NK-92 treated with Interleukin-12 subunit alpha and Interleukin-12 subunit beta, amount 100 ng/mL, for 24 hours (cell line): ENCODE results near the gene CD79A.

Experiments
- DNase-seq: peaks from one replicate; lab custom pipeline; 2025; lab: John Stamatoyannopoulos, UW

Gene CD79A

DNA sequence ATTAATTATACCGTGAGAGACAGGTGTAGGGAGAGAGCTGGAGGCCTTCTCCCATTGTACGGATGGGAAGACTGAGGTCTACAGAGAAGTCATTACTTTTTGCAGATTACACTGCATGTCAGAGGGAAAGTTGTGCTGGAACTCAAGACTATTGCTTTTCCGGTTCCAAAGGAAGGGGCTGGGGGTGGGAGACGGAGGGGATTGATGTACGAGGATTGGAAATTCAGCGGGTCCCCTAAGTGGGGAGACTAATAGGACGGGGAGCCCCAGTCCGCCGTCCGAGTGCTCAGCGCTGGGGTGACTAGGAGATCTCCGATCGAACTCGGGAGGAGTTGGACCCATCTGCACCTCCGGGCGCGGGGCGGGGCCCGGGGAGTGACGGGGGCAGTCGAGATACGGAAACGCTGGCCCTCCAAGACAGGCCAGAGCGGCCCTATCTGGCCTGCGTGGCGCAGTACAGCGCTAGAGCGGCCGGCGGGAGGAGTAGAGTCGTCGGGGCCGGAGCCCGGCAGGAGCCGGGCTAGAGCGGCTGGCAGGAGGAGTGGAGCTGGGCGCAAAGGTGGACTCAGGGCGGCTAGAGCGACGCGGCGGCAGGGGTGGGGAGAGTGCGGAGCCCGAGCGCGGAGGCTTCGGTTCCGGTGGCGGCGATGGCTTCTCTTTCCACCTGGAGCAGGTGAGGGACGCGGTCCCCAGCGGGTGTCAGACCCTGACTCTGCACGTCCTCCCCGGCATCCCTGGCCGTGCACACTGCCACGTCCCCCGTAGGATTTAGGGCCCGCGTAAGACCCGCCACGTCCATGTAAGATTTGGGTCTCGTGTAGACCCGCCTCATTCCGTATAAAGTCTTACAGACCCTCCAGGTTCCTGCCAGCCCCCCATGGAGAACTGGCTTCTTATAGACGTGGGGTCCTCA is 7.0 kb downstream of the CD79A start:
- DNase-seq: peak; percentile 98

DNA sequence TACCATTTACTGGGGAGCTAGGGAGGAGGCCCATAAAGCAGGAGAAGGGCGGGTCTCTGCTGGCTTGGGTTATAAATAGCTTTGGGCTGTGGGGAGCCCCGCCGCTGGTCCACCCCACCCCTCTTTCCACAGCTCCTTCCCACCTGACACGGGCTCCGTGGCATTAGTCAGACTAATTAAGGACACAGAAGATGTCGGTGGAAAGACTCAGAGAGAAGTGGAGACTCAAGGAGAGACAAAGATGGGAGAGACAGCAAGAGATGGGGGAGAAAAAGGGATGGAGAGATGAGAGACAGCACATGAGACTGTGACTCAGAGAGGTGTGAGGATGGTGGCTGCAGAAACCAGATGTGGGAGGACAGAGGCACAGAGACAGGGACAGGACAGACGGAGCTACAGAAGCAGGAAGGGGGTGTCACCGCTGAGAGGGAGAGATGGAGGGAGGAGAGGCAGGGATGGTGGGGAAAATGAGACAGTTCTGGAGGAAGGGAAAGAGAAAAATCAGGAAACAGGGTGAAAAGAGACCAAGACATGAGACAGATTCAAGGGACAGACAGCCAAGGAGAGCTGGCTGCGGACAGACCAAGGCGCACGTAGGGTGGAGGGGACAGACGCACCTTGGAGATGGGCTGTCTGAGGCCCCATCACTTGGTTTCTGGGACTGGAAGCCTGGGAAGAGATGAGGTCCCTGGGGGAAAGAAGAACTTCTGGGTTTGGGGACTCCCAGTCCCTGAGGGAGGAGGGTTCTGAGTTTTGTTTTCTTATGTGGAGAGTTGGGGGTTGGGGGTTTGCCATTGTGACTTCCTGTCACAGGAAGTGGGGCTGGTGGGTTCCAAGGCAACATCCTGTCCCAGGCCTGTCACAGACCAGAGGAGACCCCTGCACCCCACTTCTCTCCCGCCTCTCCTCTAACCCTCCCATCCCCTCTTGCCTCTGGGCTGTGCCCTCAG is 10.0 kb downstream of the CD79A start:
- peak; percentile 90 for DNase-seq

DNA sequence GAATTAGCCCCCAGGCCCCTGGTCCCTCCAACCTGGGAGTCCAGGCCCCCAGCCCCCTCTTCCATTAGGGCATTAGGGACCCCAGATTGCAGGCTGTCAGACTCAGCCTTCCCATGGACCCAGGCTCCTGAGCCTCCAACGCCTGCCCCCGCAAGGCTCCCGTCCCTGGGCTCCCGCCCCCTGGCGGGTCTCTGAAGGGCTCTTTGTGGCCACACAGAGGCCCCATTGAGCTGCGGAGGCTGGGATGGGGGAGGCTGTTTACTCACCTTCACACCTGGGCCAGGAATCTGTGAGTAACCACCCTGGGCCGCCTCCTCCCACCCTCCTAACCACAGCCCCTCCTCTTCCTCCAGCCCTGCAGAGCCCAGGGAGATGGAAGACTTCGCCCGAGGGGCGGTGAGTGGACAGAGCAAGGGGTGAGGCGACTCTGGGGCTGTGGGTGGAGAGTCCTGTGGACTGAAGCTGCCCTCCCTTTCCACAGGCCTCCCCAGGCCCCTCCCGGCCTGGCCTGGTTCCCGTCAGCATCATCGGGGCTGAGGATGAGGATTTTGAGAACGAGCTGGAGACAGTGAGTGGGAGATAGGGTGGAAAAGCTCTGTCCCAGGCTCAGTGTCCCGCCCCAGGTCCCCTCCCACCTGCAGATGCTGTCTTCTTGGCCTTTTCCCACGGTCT is 10.8 kb downstream of the CD79A start:
- DNase-seq: peak; percentile 96

DNA sequence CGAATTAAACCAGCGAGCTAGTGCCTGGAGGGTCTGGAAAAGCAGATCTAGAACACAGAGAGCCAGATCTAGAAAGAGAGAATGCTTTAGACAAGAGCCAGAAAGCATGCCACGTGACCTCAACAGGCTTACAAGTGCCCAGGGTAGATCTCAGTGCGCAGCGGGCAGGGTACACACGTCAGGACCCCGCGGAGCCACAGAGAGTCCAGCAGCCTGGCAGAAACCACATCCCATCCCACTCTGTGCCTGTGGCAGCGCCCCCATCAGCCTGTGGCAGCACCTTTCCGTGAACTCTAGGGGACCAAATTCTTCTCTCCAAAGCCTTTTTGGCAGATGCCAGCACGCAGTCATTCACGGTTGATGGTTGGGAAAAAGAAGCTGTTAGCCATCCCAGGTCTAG is 11.8 kb downstream of the CD79A start:
- DNase-seq: no peak

DNA sequence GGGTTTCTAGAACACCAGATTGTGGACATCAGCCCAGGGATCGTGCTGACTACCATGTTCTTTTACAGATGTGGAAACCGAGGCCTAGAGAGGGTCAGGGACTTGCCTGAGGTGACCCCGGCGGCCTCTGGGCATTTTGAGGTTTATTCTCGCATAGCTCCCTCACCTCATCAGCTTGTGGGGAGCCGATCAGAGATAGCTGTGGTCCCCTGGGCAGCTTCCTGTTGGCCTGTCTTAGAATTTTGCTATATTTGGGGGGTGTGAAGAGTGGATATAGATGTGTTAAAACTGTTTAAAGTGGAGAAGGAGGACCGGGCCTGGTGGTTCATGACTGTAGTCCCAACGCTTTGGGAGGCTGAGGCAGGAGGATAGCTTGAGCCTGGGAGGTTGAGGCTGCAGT is 12.8 kb downstream of the CD79A start:
- no peak for DNase-seq

DNA sequence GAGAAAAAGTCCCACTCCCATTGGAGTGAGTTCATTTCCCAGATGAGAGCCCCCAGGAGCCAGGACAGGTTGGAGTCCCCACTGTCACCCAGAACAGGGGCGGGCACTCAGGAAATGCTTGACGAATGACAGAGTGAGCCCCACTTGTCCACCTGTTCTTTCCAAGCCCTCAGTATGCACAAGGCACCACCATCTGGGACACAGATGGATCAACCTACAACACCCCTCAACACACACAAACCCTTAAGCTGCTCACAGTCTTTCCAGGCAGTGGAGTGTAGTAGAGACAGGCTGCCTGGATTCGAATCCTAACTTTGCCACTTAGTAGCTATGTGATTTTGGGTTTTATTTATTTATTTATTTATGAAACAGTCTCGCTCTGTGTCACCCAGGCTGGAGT is 13.9 kb downstream of the CD79A start:
- DNase-seq: no peak

DNA sequence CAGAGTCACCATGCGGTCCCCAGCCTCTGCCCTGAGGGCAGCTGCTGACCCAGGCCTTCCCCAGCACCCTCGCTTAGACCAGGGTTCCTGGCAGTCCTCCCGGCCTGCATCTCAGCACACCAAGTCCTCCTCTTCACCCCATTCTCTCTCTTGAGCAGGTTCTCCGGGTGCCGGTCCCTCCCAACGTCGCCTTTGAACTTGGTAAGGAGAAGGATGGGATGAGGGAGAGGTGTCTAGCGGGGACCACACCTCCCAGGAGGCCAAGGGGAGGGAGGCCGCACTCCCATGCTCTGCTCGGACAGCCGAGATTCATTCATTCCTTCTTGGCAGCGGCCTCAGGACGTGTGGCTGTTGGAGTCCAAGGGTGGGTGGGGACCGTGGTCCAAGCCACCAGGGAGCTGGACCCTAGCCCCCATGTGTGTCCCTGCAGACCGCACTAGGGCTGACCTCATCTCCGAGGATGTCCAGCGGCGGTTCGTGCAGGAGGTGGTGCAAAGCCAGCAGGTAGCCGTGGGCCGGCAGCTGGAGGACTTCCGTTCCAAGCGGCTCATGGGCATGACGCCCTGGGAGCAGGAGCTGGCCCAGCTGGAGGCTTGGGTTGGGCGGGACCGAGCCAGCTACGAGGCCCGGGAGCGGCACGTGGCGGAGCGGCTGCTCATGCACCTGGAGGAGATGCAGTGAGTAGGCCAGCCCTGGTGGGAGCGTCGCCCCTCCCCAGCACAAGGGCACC is 15.3 kb downstream of the CD79A start:
- no peak for DNase-seq

DNA sequence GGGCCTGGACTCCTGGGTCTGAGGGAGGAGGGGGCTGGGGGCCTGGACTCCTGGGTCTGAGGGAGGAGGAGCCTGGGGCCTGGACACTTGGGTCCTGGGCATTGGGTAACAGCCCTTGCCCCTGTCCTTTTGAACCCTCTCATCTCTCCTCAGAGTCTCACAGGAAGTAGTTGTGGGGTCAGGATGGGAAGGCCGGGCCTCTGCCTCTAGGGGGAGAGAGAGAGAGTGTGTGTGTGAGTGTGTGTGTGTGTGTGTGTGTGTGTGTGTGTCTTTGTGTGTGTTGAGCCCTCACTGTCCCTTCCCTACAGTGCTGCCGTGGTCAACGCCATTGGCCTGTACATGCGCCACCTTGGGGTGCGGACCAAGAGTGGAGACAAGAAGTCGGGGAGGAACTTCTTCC is 16.8 kb downstream of the CD79A start:
- no peak for DNase-seq

DNA sequence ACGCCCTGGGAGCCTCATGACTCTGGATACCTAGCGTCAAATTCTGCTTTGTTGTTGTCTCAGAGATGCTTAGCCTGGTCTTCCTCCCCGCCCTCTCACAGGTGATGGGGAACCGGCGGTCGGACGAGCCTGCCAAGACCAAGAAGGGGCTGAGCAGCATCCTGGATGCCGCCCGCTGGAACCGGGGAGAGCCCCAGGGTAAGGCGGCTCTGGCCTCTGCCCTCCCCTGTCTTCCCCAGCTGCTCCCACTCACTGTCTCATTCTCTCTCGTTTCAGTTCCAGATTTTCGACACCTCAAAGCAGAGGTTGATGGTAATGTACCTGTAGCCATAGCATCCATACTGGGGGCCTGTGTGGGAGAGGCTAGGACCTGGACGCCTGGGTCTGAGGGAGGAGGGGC is 17.3 kb downstream of the CD79A start:
- no peak for DNase-seq

DNA sequence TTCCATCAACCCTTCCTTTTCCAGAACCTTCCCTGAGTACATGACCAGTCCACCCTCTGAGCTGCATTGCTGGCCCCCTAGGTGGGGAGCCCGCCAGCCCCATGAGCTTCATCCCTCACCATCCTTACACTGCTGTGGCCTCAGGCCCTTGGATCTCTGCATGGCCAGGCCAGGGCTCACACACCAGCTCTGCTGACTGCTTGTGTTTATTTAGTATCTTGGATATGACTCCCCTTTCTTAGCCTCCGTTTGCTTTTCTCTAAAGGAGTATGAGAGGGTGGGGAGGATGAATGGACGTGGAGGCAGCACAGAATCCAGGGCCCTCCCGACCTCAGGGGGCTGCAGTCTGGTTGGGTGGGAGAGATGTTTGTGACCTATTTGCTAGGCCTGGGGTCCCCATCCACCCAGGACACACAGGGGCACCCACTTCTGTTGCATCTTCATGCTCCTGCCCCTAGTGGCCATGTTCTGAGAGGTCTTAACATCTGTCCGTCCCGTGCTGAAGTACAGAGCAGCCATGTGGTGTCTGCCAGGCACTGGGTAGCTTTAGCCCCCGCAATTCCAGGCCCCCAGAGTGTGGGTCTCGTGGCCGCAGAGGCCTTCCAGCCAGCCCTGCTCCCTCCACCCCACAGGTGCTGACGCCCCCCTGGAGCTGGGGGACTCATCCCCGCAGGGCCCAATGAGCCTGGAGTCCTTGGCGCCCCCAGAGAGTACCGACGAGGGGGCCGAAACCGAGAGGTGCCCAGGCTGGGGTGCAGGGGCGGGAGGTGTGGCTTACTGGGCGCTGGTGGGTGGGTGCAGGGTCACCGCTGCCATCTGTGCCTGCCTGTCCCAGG is 18.9 kb downstream of the CD79A start:
- DNase-seq: no peak

DNA sequence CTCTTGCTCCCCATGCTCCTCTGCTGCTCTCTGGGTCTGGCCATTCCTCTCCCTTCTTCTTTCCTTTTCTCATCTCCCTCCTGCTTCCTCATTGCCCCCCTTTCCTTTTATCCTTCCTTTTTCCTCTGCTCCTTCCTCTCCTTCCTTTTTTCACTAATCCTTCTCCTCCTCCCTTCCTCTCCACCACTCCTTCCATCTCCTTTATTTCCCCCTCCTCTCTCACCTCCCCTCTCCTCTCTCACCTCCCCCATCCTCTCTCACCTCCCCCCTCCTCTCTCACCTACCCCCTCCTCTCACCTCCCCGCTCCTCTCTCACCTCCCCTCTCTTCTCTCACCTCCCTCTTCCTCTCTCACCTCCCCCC is 19.5 kb downstream of the CD79A start:
- no peak for DNase-seq

DNA sequence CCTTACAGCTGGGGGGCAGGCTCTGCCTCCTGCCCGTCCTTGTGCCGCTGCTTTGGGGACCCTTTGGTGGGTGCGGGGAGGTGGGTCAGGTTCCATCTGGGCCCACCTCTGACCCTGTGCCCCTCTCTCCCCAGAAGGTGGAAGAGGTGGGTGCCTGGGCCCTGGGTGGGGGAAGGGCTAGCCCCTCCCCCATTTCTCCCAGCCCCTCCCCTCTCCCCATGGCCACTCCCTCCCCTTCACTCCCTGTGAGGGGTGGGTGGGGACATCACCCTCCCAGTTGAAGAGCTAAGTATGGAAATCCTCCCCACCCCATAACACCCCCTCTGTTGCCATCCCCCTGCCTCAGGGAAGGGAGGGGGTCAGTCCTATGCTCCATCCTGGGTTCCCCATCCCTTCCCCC is 20.1 kb downstream of the CD79A start:
- DNase-seq: no peak

DNA sequence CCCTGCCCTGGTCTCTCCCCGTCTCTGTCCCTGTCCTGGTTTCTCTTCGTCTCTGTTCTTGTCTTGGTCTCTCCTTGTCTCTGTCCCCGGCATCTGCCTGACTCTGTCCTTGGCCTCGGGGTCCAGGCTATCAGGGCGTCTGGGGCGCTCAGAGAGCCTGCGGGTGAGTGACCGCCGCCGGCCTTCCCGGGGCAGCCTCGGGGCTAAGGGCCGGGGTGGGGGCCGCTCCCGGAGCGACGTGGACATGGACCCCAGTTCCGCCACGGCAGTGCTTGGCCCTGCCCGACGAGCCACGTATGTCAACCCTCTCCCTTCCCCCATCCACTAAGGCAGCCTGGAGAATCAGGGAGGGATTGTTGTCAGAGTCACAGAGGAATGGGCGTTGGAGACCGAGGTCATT is 20.7 kb downstream of the CD79A start:
- no peak for DNase-seq

DNA sequence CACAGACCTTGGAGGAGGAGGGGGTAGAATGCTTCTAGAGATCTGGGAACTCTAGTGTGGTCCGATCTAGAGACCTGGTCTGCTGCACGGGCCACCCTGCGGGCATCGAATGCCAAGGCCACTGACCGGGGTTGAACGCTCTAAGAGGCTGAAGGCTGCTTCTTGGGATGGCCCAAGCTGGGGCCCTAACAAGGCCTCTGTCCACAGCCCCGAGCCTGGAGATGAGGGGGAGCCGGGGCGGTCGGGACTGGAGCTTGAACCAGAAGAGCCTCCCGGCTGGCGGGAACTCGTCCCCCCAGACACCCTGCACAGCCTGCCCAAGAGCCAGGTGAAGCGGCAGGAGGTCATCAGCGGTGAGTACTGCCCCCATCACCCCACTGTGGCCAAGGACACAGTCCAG is 21.2 kb downstream of the CD79A start:
- DNase-seq: no peak

DNA sequence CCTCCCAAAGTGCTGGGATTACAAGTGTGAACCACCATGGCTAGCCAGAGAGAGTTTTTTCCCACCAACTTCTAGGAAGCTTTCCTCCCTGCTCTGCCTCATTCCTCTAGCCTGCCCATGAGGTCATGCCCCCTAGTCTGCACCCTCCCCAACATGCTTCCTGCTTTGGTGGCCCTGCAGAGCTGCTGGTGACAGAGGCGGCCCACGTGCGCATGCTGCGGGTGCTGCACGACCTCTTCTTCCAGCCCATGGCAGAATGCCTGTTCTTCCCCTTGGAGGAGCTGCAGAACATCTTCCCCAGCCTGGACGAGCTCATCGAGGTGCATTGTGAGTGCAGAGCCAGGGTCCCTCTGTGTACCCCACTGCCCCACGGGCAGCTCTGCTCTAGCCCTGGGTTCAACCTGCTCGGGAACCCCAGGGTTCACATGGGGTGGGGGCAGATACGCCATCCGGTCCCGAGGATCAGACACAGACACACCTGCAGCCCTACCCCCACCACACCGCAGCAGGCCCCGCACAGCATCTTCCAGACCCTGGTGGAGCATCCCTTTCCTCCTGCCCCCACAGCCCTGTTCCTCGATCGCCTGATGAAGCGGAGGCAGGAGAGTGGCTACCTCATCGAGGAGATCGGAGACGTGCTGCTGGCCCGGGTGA is 24.8 kb downstream of the CD79A start:
- DNase-seq: no peak

DNA sequence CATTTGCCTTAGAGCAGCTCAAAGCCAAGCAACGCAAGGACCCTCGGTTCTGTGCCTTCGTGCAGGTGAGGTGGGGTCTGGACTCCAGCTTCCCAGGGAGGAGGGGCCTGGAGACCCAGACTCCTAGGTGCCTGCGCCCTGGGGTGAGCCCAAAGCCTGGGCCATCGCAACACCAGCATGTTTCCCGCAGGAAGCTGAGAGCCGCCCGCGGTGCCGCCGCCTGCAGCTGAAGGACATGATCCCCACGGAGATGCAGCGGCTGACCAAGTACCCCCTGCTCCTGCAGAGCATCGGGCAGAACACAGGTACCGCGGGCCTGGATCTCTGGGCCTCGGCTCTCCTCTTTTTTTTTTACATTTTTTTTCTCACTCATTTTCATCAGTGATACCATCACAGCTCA is 25.5 kb downstream of the CD79A start:
- no peak for DNase-seq

DNA sequence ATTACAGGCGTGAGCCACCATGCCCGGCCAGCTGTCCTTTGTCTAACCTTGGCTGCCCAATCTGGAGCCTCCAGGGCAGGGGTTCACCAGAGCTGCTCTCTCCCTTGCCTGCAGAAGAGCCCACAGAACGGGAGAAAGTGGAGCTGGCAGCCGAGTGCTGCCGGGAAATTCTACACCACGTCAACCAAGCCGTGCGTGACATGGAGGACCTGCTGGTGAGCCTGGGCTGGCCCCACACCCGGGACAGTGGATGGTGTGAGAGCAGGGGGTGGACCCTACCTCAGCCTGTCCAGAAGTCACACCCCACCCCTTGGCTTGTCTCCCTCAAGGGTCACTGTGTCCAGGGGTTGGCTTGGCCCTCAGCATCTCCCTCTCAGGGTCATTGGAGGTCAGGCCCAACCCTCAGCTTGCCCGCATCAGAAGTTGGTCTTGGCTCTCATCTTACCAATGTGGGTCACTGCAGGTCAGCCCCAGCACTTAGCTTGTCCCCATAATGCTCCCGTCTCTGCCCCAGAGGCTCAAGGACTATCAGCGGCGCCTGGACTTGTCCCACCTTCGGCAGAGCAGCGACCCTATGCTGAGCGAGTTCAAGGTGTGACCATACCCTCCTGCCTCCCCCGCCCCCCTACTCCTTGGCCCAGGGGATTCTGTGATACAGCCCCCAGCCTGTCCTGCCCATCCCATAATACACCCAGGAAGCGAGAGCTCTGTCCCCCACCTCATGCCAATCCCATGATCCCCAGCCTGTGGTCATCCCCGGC is 26.3 kb downstream of the CD79A start:
- no peak for DNase-seq

DNA sequence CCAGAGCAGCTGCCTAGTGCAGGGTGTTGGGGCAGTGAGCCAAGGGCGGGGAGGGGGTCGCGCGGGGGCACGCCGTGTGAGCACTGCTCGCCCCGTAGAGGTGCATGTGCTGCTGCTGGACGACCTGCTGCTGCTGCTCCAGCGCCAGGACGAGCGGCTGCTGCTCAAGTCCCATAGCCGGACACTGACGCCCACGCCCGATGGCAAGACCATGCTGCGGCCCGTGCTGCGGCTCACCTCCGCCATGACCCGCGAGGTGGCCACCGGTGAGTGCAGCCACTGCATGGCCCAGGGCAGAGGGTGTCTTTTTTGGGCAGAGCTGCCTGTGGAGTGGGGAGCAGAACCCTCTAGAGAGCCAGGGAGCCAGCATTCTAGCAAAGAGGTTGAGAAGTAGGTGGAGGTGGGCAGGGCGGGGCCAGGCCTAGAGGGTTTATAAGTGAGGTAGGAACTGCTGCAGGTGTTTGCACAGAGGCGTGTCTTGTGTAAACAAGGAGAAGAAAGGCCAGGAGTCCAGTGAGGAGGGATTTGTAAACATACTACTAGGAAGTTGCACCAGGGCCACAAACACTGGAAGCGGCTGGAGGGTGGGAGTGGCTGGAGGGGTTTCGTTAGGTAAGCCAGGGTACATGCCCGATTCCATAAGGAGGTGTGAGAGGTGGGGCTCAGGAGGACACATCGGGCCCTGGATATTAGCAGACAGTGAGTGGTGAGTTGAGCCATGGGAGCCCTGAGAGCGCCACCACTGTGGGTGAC is 27.2 kb downstream of the CD79A start:
- no peak for DNase-seq
